Fibroblast of villous mesenchyme (primary cell): ENCODE measurements around the gene GUCA2B. TPM values are rescaled to one million over a fixed set of nuclear protein-coding genes. Genes with fewer than 3 reads are reported as not detected.

Source experiments
- DNase-seq: peaks from one replicate; pipeline ENCODE4 v3.0.0-alpha.2; 2010; ENCODE audit warnings: low read depth
- H3K4me3 ChIP-seq: 2 replicates; pipeline ENCODE4 v1.5.1; 2011; ENCODE audit warnings: low read depth, mild to moderate bottlenecking, low read length
- total RNA-seq: library from RNA; depleted of rRNA; stranded (reverse); fragments of >200 nt; gene quantifications from 2 replicates; pipeline ENCODE4 v1.2.3, GENCODE V29; 2012
- TF ChIP-seq, protein P1 (sequence below): IDR thresholded peaks from 2 replicates; pipeline ENCODE4 v1.5.1; 2012; ENCODE audit warnings: low read depth, mild to moderate bottlenecking, low read length; ENCODE audit not compliant: insufficient read depth

The GUCA2B gene
- total RNA-seq, 1 donor: not detected

GRCh38 chr1:42176902-42177519, 23.8 kb downstream of the GUCA2B start:
- TF ChIP-seq, protein P1, sequence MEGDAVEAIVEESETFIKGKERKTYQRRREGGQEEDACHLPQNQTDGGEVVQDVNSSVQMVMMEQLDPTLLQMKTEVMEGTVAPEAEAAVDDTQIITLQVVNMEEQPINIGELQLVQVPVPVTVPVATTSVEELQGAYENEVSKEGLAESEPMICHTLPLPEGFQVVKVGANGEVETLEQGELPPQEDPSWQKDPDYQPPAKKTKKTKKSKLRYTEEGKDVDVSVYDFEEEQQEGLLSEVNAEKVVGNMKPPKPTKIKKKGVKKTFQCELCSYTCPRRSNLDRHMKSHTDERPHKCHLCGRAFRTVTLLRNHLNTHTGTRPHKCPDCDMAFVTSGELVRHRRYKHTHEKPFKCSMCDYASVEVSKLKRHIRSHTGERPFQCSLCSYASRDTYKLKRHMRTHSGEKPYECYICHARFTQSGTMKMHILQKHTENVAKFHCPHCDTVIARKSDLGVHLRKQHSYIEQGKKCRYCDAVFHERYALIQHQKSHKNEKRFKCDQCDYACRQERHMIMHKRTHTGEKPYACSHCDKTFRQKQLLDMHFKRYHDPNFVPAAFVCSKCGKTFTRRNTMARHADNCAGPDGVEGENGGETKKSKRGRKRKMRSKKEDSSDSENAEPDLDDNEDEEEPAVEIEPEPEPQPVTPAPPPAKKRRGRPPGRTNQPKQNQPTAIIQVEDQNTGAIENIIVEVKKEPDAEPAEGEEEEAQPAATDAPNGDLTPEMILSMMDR: peak; percentile 80
- DNase-seq: peak; percentile 62
- no peak overlapping the region for H3K4me3 ChIP-seq

DNA sequence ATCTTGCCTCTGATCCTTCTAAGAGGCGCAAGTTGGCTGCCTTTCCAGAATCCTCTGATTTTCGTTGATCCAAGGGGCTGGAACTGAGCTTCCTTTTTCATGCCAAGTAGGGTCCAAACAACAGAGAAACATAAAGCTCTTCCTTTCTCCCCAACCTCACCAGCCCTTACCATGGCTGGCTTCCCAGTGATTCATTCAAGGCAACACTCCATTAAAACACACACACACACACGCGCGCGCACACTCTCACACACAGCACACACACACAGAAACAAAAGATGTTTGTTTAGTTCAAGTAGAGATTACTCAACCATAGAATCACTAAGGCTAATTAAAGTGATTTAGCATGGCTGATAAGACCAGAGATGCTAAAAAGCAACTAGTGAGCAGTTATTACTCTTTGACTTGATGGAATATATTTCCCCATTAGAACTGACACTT, 24.4 kb downstream of the GUCA2B start:
- TF ChIP-seq, protein P1: no peak
- peak; percentile 79 for DNase-seq
- H3K4me3 ChIP-seq: no peak overlapping the region

DNA sequence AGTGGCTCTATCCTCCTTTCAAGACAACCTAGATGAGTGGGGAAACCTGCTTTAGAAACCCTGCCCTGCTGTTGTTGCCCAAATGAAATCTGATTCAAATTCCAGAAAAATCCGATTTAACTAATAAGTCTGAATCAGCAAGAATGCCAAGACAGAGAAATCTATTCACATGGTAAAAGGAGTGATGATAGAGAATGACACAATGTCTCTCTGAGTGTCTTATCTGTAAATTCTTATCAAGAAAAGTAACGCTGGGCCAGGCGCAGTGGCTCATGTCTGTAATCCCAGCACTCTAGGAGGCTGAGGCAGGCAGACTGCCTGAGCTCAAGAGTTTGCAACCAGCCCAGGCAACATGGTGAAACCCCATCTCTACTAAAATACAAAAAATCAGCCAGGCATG, 25.0 kb downstream of the GUCA2B start:
- TF ChIP-seq, protein P1: no peak
- no peak overlapping the region for H3K4me3 ChIP-seq
- peak; percentile 40 for DNase-seq

DNA sequence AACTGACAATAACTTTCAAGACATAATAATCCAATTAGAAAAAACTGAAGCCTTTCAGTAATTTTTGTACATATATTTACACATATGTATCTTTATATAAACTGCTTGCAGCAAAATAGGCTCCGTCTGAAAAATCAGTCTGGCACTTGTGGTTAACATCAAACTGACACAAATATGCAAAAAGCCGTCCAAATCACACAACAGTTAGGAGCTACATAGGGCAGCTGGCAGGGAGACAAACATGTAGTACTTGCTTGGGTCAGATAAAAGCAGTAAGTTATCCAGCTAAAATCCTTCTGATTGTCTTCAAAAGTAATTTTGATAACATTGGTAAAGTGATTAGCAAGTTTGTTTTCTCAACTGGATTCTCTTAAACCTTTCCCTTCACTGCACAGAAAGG, 26.1 kb downstream of the GUCA2B start:
- H3K4me3 ChIP-seq: no peak overlapping the region
- peak; percentile 69 for DNase-seq
- TF ChIP-seq, protein P1: no peak

DNA sequence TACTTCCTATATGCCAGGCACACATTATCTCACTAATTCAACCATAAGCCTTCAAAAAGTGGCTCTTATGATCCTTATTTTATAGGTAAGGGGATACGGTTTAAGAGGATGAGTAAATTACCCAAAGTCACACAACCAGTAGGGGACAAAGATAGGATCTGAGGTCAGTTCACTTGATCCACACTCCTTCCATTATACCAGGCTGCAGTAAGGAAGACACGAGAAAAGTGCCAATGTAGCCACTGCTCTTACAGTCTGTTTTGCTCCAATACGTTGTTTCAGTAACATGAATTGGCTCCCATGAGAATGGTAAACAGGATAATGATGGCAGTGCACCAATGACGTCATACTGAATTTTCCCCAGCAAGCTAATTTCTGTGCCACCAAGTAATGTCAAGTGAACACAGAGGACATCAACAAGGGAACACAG, 26.7 kb downstream of the GUCA2B start:
- DNase-seq: no peak
- H3K4me3 ChIP-seq: no peak overlapping the region
- TF ChIP-seq, protein P1: no peak

- TF ChIP-seq, protein P1: no peak
- no peak for DNase-seq
- H3K4me3 ChIP-seq: no peak overlapping the region
These were observed 28.5 kb downstream of the GUCA2B start for GRCh38 chr1:42181687-42182086.

- no peak overlapping the region for H3K4me3 ChIP-seq
- TF ChIP-seq, protein P1: no peak
- no peak for DNase-seq
These were observed 30.2 kb downstream of the GUCA2B start for GRCh38 chr1:42183210-42183956.
